Non-pigmented ciliary epithelial cell (primary cell): Measurements from ENCODE around the gene PAX6.
"Not testable (repeated sequence)": the region's sequence is repeated elsewhere in the genome, so short reads cannot be mapped to it uniquely, and the experiment has no call there.

Experiments used
- DNase-seq: peaks from one replicate; pipeline ENCODE4 v3.0.0-alpha.2; 2010; ENCODE audit warnings: low read depth

The PAX6 gene

DNA sequence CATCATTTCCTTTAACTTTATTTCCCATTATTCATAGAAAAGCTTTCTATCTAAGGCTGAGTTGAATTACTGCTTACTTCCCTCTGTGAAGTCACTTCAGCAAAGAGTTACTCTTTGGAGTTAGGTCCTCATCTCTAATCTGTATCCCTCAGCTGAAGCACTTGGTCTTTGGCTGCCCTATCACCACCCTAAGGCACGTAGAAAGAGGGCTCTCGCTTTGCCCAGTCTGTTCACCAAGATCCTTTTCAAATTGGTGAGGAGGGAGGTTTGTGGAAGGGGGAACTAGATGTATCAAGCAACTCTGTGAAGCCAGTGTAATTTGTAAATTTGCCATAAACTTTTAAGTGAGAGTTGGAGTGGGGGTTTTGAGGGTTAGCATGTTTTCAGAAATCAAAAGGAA, 43.4 kb downstream of the PAX6 start:
- no peak for DNase-seq

DNA sequence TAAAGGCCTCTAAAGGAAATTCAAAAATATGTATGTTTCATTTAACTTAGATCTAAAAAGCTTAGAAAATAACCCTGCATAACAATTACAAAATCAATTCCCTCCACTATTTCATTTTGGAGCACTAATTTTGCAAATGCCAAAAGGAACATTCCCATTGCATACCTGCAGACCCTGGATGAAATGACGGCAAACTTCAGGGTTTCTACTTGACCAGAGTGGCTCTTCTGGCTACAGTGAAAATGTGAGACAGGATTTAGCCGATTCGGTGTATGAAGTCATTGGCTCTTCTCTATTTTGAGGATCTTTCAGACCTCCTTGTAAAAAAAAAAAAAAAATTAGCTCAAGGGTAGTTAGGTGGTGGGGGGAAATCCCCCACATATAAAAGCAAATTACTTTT, 44.1 kb downstream of the PAX6 start:
- no peak for DNase-seq

GRCh38 chr11:31764766-31765165, 46.4 kb downstream of the PAX6 start:
- no peak for DNase-seq

- no peak for DNase-seq
Measured at GRCh38 chr11:31764261-31764660, 46.9 kb downstream of the PAX6 start.

GRCh38 chr11:31763296-31763695, 47.8 kb downstream of the PAX6 start:
- DNase-seq: no peak

- DNase-seq: no peak
Measured at GRCh38 chr11:31761636-31762035, 49.5 kb downstream of the PAX6 start.

DNA sequence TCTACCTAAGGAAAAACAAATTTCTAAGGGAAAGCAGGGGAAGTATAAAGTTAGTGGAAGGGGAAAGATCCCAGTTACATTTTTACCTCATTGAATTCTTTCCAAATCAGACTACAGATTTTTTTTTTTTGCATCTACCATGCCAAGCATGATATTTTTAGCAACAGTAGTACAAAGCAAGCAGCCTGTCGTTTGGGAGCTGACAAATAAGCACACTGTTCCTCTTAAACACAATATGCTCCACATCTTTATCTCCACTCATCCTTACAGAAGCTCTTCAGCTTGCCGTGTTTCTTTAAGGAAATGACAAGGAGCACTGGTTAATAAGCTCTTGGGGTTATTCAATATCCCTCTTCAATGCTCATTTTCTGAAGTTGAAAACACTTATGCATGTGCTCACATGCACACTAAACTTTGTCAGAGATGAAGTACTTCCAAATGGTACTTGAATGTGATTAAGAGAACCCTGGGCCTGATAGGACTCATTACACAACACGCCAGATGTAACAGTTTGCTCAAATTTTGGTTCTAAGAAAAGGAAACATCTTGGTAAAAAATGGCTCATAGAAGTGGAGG, 53.8 kb downstream of the PAX6 start:
- no peak for DNase-seq

DNA sequence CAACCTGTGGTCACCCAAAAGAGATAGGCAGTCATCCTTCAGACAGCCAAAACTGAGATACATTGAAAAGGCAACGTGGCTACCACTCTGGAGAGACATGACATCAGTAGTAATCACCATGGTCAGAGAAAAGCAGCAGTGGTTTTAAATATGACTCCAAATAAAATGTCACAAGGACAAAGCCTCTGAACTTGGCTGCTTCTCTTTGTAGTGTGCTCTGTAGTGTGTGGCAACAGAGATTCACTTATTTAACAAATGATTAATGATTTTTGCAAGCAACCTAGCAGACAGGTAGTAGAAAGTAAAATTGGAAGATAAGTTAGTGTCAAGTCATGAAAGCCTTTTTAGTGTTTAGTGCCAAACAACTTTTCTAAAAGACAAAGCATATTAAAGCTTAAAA, 63.5 kb downstream of the PAX6 start:
- DNase-seq: no peak

GRCh38 chr11:31740731-31741368, 70.3 kb downstream of the PAX6 start:
- DNase-seq: not testable (repeated sequence)

- DNase-seq: no peak
Measured at GRCh38 chr11:31740131-31740530, 71.0 kb downstream of the PAX6 start.
